ENCODE measurements around the gene ANXA6.

The ANXA6 gene

GRCh38 chr5:151081431-151082281 lies 75.9 kb downstream of the ANXA6 start:
- H3K27ac ChIP-seq, result peak overlapping the region; percentile 90
- CTCF ChIA-PET, result interaction anchor here (0.5 to 2.3 kb wide), 9 partner anchors 16 to 604 kb away, joined by 3 to 9 read pairs (median 3); no protein-coding TSS in a partner anchor
- TF ChIP-seq CTCF (conservative IDR thresholded peaks at IDR 0.05; ENCODE audit: low read depth), result no peak
- POLR2A ChIA-PET (ENCODE audit: low non-redundant PET), result no interaction called here
- no peak for DNase-seq (ENCODE audit: low spot score)

DNA sequence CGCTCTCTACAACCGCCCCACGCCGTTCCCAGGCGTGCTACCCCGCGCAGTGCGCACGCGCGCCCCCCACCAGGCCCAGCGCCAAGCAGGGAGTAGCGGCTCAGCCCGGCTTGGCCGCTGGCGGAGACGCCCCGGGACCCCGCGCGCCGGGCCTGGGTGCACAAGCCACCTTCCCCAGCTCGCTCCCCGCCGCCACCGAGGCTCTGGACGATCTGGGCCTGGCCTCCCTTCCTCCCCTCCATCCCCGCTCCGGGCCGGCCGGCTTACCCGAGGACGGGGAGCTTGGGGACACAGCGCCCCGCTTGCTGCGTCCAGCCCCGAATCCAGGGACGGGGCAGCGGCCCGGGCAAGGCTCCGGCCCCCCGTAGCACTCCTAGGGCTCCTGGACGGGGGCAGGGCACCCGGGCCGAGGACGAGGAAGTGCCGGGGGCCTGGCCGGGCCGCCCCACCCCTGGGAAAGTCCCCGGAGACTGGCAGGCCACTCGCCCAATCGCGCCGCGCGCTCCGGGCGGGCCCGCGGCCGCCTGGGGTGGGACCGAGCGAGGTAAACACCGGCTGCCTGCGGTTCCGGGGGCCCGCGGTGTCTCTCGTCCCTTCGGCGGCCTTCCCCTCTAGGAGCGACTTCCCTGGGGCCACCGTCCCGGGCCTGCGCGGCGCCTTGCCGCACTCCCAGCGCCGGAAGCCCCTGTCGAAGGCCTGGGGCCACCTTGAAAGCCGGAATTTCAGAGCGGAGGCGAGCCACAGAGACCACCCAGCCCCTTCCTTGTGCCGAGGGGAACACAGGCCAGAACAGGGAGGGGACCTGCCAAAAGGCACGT lies 76.8 kb downstream of the ANXA6 start, which contains the start of gene TNIP1:
TNIP1 (minus strand) TSS at position 422 of the 818 bp plus-strand sequence. CDS start 15,939 bp downstream, outside the sequence.
- H3K27ac ChIP-seq, result peak within 1 kb of the TSS; percentile 90
- ChIA-PET POLR2A (ENCODE audit: low non-redundant PET) (no interaction called here), CTCF (interaction anchor here (0.6 to 2.3 kb wide), 10 partner anchors 17 to 1939 kb away, joined by 3 to 9 read pairs (median 3); partner anchors contain the start of gene ABLIM3)
- DNase-seq (ENCODE audit: low spot score), result peak; percentile 99
- TF ChIP-seq CTCF (conservative IDR thresholded peaks at IDR 0.05; ENCODE audit: low read depth), result no peak

GRCh38 chr5:151079838-151080612 lies 77.6 kb downstream of the ANXA6 start:
- ChIA-PET POLR2A (ENCODE audit: low non-redundant PET) (no interaction called here), CTCF (interaction anchor here (0.6 to 1.3 kb wide), 4 partner anchors 19 to 1939 kb away, joined by 3 to 7 read pairs (median 3); partner anchors contain the start of gene ABLIM3)
- TF ChIP-seq CTCF (conservative IDR thresholded peaks at IDR 0.05; ENCODE audit: low read depth), result no peak
- peak; percentile 85 for DNase-seq (ENCODE audit: low spot score)
- peak overlapping the region; percentile 90 for H3K27ac ChIP-seq

DNA sequence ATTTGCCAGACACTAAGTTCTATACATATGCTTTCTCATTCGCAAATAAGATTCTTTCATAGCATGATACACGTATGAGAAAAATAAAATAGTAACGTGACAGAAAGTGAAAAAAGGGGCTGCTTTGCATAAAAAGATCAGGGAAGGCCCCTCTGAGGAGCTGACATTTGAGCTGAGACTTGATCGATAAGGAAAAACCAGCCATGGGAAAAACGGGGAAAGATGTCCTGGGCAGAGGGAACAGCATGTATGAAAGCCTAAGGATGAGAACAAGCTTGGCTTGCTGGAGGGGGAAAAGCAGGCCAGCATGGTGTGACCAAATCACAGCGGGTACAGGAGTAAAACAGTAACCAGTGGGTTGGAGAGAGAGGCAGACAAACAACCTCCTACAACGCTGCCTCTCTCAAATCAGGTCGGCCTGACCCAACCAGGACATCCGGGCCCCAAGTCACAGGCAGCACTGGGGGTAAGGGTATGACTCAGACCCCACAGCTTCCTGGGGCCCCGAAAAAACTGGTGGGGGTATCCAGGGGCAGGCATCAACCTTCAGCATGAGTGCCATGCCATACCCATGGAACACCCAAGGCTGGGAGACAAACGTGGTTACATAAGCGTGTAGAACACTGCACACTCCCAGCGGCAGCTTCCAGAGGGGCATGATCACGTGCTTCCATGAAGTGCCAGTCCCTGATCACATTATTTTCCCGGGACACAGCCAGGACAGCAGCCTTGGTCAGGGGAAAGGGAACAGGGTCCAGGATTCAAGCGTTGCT lies 78.9 kb downstream of the ANXA6 start:
- POLR2A ChIA-PET (ENCODE audit: low non-redundant PET), result no interaction called here
- CTCF ChIA-PET, result interaction anchor here (0.7 kb wide), 2 partner anchors 26 to 36 kb away, joined by 3 to 4 read pairs; no protein-coding TSS in a partner anchor
- no peak for TF ChIP-seq CTCF (conservative IDR thresholded peaks at IDR 0.05; ENCODE audit: low read depth)
- H3K27ac ChIP-seq, result peak overlapping the region; percentile 23
- no peak for DNase-seq (ENCODE audit: low spot score)

DNA sequence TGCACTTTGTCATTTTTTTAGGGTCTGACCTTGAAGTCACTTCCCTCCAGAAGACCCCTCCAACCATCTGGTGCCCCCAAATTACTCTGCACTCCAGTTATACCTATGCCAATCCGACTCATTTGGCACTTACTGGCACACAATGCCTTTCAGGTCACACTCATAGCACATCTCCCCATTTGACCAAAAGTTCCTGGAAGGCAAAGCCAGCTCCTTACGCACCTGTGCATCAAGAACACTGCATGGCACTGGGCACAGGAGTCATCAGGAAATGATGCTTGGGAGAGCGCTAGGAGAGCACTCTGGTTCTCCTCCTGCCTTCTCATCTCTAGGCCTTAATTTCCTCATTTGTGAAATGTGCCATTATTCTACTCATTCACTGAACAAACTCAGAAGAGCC lies 79.6 kb downstream of the ANXA6 start:
- ChIA-PET POLR2A (ENCODE audit: low non-redundant PET) (no interaction called here), CTCF (interaction anchor here (0.6 to 0.7 kb wide), 3 partner anchors 26 to 76 kb away, joined by 3 to 5 read pairs (median 4); no protein-coding TSS in a partner anchor)
- DNase-seq (ENCODE audit: low spot score), result no peak
- TF ChIP-seq CTCF (conservative IDR thresholded peaks at IDR 0.05; ENCODE audit: low read depth), result no peak
- H3K27ac ChIP-seq, result no peak overlapping the region

All from RWPE1 (cell line).